Endodermal cell (in vitro differentiated cells): ENCODE results near the gene RSPH6A. TPM values are rescaled to one million over a fixed set of nuclear protein-coding genes. Genes with fewer than 3 reads are reported as not detected.

Experiments
- DNase-seq: peaks from one replicate; pipeline ENCODE4 v3.0.0-alpha.2; 2017
- H3K27ac ChIP-seq: 2 replicates; pipeline ENCODE4 v1.5.1; 2013; ENCODE audit warnings: mild to moderate bottlenecking, low read depth, low read length, moderate library complexity
- H3K27me3 ChIP-seq: 2 replicates; pipeline ENCODE4 v1.6.1; 2013; ENCODE audit warnings: mild to moderate bottlenecking, low read length, moderate library complexity; ENCODE audit not compliant: insufficient read depth, control insufficient read depth, poor library complexity, severe bottlenecking
- H3K36me3 ChIP-seq: 2 replicates; pipeline ENCODE4 v1.7.0; 2013; ENCODE audit warnings: mild to moderate bottlenecking, low read length, moderate library complexity; ENCODE audit not compliant: control insufficient read depth, insufficient read depth
- H3K4me1 ChIP-seq: one replicate; pipeline ENCODE4 v1.7.0; 2013; ENCODE audit warnings: low read length; ENCODE audit not compliant: control insufficient read depth, insufficient read depth
- H3K4me3 ChIP-seq: 2 replicates; pipeline ENCODE4 v1.5.1; 2013; ENCODE audit warnings: mild to moderate bottlenecking, low read length, moderate library complexity
- H3K9ac ChIP-seq: 2 replicates; pipeline ENCODE4 v1.6.1; 2013; ENCODE audit warnings: mild to moderate bottlenecking, low read length, moderate library complexity; ENCODE audit not compliant: poor library complexity, severe bottlenecking; ENCODE audit errors: extremely low read depth
- H3K9me3 ChIP-seq: 2 replicates; pipeline ENCODE4 v1.6.1; 2013; ENCODE audit warnings: mild to moderate bottlenecking, low read length, moderate library complexity; ENCODE audit not compliant: control insufficient read depth
- H3K27ac Mint-ChIP-seq: 2 replicates; pipeline ENCODE4 v1.8.0; 2020; ENCODE audit warnings: mixed read lengths
- H3K27me3 Mint-ChIP-seq: 2 replicates; pipeline ENCODE4 v1.8.0; 2021; ENCODE audit warnings: mild to moderate bottlenecking, mixed read lengths; ENCODE audit not compliant: insufficient read depth
- H3K36me3 Mint-ChIP-seq: 2 replicates; pipeline ENCODE4 v1.8.0; 2020; ENCODE audit warnings: low read depth, mixed read lengths
- H3K4me1 Mint-ChIP-seq: 2 replicates; pipeline ENCODE4 v1.8.0; 2020; ENCODE audit warnings: mixed read lengths
- H3K4me3 Mint-ChIP-seq: 2 replicates; pipeline ENCODE4 v1.8.0; 2020; ENCODE audit warnings: mild to moderate bottlenecking, moderate library complexity, mixed read lengths
- H3K9me3 Mint-ChIP-seq: 2 replicates; pipeline ENCODE4 v1.8.0; 2020; ENCODE audit warnings: mild to moderate bottlenecking, mixed read lengths
- CTCF ChIP-seq: fragments of 200-600 bp; sonication (generic); conservative IDR thresholded peaks from 2 replicates; pipeline ENCODE4 v1.5.0; 2021; ENCODE audit warnings: antibody characterized with exemption, mild to moderate bottlenecking
- WGBS, 2 experiments: methylation state at CpG; one replicate each; pipeline versions ENCODE4 v1.1.5 to v1.1.7; 2013; ENCODE audit warnings: missing lambda C conversion rate in 2 of 2, mixed read lengths in 1 of 2; ENCODE audit not compliant: insufficient coverage in 1 of 2, insufficient read length in 1 of 2; 5-methylcytosine and 5-hydroxymethylcytosine counted together
- total RNA-seq, 2 donors: library from RNA; stranded (reverse); fragmentation: NEBNext Ultra II Directional in 1 of 2; extraction: Animal tissue kit (Norgen Biotek cat#: 25700) in 1 of 2; gene quantifications; 2 replicates in 1 of 2; 3 replicates in 1 of 2; pipeline ENCODE4 v1.2.1, GENCODE V29; 2021

RSPH6A gene
- total RNA-seq, 2 donors from 2014 or later = 0.53 TPM

DNA sequence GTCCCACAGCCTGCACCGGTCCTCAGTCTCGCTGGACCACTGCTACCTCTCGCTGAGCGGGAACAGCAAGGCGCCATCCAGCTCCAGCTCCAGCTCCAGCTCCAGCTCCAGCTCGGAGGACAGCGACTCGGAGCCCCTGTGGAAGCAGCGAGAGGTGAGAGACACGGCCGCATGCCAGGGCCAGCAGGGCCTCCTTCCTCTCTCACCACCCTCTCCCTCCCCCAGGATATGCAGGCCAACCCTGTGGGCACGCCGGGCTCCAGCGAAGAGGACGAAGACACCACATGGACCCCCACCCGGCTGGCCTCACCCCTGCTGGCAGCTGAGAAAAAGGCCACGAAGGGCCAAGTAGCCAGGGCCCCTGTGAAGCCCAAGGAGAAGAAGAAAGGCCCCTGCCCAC lies 53.4 kb downstream of the RSPH6A start:
- Mint-ChIP-seq H3K36me3 (no peaks in the 10 kb centered on the region), H3K27ac (no peak overlapping the region), H3K4me1 (peaks cover 9% of the 10 kb centered on the region), H3K27me3 (peaks cover 7% of the 10 kb centered on the region), H3K9me3 (no peaks in the 10 kb centered on the region), H3K4me3 (no peak overlapping the region)
- H3K4me3 ChIP-seq = no peak overlapping the region
- DNase-seq = peak; percentile 86
- 71 to 75% methylated on average over 8 to 17 of the region's 17 CpGs for WGBS, 2 experiments
- no peaks in the 10 kb centered on the region for H3K9me3 ChIP-seq
- no peak overlapping the region for H3K27ac ChIP-seq
- H3K4me1 ChIP-seq = peaks cover 13% of the 10 kb centered on the region
- no peak for TF ChIP-seq CTCF
- H3K9ac ChIP-seq = no peak overlapping the region
- no peaks in the 10 kb centered on the region for H3K36me3 ChIP-seq
- no peaks in the 10 kb centered on the region for H3K27me3 ChIP-seq

DNA sequence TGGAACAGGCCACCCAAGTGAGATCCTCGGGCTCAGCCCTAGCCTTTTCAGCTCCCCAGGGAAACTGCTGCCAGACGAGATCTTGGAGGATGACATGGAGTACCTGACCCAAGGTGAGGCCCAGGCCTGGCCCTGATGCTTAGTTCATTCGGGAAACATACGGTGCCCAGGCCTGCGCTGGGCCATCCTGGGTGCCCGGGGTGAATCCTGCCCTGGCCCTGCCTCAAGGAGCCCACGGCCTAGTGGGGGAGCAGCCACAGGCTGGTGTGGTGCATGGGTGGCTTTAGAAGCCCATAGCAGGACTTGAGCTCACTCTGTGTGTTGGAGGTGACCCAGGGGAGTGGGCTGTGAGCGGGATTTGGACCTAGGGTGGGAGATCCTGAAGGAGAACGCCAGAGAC lies 56.2 kb downstream of the RSPH6A start:
- H3K4me3 Mint-ChIP-seq = no peak overlapping the region
- Histone ChIP-seq H3K27ac (no peak overlapping the region), H3K4me3 (no peak overlapping the region), H3K9ac (no peak overlapping the region), H3K27me3 (no peaks in the 10 kb centered on the region), H3K4me1 (no peaks in the 10 kb centered on the region), H3K9me3 (no peaks in the 10 kb centered on the region), H3K36me3 (no peaks in the 10 kb centered on the region)
- H3K27ac Mint-ChIP-seq = no peak overlapping the region
- DNase-seq = no peak
- 89 to 94% methylated on average over 5 to 9 of the region's 9 CpGs for WGBS, 2 experiments
- no peaks in the 10 kb centered on the region for H3K36me3 Mint-ChIP-seq
- no peaks in the 10 kb centered on the region for H3K9me3 Mint-ChIP-seq
- no peaks in the 10 kb centered on the region for H3K4me1 Mint-ChIP-seq
- no peak for TF ChIP-seq CTCF
- H3K27me3 Mint-ChIP-seq = peaks cover 8% of the 10 kb centered on the region

DNA sequence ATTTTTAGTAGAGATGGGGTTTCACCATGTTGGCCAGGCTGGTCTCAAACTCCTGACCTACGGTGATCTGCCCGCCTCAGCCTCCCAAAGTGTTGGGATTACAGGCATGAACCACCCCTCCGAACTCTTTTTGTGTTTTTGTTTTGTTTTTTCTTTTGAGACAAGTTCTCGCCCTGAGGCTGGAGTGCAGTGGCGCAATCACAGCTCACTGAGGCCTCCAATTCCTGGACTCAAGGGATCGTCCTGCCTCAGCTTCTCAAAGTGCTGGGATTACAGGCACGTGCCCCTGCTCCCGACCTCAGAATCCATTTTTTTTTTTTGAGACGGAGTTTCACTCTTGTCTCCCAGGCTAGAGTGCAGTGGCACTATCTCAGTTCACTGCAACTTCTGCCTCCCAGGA lies 57.4 kb downstream of the RSPH6A start:
- TF ChIP-seq CTCF = no peak
- Mint-ChIP-seq H3K36me3 (no peaks in the 10 kb centered on the region), H3K9me3 (no peaks in the 10 kb centered on the region), H3K27ac (no peak overlapping the region), H3K27me3 (peaks cover 8% of the 10 kb centered on the region), H3K4me3 (no peak overlapping the region), H3K4me1 (peaks cover 2% of the 10 kb centered on the region)
- H3K27me3 ChIP-seq = no peaks in the 10 kb centered on the region
- DNase-seq = no peak
- H3K36me3 ChIP-seq = no peaks in the 10 kb centered on the region
- 90 to 93% methylated on average over 6 to 9 of the region's 9 CpGs for WGBS, 2 experiments
- H3K27ac ChIP-seq = no peak overlapping the region
- no peaks in the 10 kb centered on the region for H3K4me1 ChIP-seq
- no peak overlapping the region for H3K4me3 ChIP-seq
- H3K9me3 ChIP-seq = no peaks in the 10 kb centered on the region
- no peak overlapping the region for H3K9ac ChIP-seq
